Measurements from ENCODE around the gene ABTB2.

ABTB2 gene

GRCh38 chr11:34341931-34342533, 15.8 kb downstream of the ABTB2 start:
- DNase-seq (ENCODE audit: low read depth in 2 of 2) = no peak

GRCh38 chr11:34341096-34341495, 16.7 kb downstream of the ABTB2 start:
- DNase-seq (ENCODE audit: low read depth in 2 of 2) = no peak

DNA sequence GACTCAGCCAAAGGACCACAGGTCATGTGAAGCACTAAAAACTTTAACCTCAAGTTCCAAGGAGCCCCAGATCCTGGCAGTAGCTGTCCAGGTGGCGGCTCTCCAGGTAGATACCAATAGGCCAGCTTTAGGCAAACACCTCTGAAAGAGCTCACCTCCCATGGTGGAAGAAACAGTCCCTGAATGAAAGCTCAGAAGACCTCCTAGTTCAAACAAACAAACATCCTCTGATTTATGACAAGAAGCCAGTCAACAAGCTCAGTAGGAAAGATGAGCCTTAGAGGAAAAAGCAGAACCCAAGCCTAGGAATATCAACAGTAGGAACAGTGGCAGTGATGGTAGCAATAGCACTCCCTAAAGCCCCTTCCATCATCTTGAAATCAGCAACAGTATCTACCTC, 17.2 kb downstream of the ABTB2 start:
- no peak for DNase-seq (ENCODE audit: low read depth in 2 of 2)

DNA sequence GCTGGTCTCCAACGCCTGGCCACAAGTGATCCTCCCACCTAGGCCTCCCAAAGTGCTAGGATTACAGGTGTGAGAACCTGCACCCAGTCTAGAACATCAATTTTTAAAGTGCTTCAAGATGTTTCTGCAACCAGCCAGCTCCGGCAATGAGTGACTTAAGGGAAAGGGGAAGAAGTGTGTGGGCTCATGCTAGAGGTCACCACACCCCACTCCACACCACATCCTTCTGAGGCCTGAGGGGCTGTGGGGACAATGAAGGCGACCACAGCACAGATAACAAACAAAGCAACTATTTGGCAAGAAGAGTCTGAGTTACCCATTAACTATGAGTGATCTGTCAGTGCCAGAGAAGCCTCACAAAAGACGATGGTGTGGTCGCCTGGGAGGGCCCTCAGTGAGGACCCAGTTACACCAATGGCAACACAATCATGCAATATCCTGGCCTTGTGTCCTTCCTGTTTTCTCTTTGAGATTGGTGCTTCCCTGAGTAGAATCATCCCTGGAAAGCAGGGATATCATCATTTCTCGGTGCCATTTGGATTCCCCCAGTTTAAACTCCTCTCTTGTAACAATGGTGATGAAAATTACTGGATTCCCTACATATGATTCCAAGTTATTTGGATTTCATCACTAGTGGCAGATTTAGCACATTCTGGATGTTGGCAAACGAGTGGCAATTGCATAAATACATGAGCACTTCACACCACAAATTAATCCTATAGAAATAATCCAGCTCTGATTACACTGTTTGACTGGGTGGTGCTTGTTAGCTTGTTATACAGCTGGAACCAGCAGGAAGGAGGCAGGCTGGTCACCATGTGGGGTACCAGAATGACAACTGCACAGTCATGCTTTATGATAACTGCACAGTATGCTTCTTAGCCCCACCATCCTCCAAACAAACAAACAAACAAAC, 18.4 kb downstream of the ABTB2 start:
- DNase-seq (ENCODE audit: low read depth in 2 of 2) = no peak

DNA sequence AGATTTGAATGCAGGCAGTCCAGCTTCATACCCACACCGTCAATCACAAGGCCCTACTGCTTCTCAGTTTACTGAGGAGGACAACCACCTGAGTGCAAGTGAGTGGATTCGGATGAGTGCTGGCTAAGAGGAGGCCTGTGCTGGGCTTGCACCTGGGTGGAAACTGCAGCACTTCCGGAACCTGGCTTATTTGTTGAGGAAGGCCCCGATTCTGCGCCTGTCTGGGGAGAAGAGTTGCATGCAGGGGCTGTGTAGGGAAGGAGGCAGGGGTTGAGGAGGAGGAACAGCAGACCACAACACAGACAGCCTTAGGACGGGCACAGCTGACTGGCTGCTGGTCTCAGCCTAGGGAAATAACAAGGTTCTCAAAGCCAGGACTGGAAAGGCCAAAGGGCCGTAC, 20.8 kb downstream of the ABTB2 start:
- DNase-seq (ENCODE audit: low read depth in 2 of 2) = no peak

DNA sequence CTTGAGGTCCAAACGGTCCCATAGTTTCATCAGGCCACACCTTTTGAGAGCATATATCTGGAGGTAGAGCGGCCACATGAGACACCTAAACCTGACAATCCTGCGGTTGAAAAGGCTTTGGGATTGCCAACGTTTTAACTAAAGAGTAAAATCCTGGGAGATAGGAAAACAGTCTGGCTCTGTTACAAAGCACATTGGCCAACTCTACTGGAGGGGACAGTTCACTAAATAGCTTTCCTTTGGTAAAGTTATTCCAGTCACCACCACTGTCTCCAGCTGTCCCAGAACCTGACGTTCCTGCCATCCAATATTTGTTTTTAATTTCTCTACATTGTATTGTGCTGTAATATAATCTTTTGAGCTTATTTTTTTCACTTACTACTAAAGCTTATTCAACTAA, 22.0 kb downstream of the ABTB2 start:
- DNase-seq (ENCODE audit: low read depth in 2 of 2) = no peak

DNA sequence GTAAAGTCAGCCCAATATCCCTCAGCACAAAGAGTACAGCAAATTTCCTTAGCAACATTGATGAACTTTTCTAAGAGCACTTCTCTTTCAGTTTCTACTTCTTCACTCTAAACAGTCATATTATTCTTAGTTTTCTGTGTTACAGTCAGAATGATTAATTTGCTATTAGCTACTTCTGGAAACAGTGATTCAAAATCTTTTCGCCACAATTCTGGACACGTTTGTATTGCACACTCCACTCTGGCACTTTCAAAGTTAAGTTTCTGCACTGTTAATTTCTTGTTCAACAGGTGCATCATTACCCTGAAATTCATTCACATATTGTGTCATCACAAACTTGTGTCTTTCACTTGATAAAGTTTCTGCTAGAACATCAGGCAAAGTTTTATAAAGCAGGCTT, 22.5 kb downstream of the ABTB2 start:
- DNase-seq (ENCODE audit: low read depth in 2 of 2) = no peak

DNA sequence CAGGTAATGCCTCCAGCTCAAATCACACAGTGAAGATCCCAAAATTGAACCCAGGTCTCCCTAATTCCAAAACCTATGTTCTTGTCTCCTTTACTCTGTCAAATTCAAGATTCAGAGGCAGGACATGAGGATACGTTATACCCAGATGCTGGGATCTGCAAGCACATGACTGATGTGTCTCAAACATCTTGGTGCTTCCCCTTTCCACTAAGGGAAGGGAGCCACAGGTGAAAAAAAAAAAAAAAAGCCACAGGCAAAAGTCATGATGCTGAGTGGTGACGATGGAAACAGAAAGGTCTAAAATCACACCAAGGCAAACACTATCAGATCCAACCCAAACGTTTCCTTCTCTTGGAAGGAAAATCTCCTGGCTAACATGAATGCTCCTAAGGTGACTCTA, 24.0 kb downstream of the ABTB2 start:
- no peak for DNase-seq (ENCODE audit: low read depth in 2 of 2)

DNA sequence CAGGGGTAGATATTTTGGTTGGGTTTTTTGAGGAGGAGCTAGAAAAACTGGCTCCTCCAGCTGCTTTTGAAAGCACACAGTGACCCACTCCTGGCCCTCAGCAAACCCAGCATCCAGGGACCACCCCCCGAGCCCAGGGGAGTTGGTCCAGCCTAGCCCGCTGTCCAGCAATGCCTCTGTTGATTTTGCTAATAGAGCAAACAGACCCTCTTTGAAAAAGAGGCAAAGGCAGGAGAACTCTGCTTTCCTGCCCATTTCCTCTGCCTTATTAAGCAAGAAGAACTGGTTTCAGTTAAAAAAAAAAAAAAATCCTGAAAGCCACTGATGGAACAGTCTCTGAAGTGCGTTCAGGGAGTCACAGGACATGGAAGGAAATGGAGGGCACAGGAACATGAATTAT, 25.3 kb downstream of the ABTB2 start:
- no peak for DNase-seq (ENCODE audit: low read depth in 2 of 2)

DNA sequence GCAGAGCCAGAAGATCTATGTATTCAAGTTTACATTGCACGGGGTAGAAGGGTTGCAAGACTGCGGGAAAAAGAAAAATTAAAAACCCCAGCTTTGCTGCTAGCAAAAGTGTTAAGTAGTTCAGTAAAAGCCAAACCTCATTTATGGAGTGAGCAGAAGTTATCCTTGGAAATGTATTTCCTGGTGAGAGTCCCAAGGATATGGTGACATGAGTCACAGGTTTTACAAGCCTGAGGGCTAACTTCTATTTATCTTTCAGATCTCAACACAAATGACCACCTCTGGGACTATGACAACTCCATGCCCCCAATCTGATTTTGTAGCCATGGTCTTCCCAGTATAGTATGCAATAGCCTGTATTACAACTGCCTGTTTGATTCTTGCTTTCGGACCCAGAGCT, 26.1 kb downstream of the ABTB2 start:
- no peak for DNase-seq (ENCODE audit: low read depth in 2 of 2)

DNA sequence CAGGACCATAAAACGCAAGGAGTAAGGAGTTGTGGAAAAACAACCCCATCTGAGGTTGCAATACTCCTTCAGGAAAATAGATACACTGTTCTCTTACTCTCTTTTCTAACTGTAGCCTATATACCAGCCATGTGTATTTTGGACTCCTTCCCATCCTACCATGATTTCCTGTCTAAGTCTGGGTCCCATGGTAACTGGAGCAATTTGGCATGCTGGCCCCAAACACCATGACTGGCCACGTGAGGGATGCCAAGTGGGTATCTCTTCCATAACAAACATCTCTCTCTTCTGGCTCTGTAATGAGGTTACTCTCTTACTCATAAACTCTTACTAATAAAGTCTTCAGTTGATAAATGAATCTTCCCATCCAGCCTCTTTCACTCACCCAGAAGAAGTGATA, 26.5 kb downstream of the ABTB2 start:
- DNase-seq (ENCODE audit: low read depth in 2 of 2) = no peak

- no peak for DNase-seq (ENCODE audit: low read depth in 2 of 2)
These were observed 27.2 kb downstream of the ABTB2 start for GRCh38 chr11:34330653-34331052.

- DNase-seq (ENCODE audit: low read depth in 2 of 2) = no peak
These were observed 27.9 kb downstream of the ABTB2 start for GRCh38 chr11:34329876-34330275.

- DNase-seq (ENCODE audit: low read depth in 2 of 2) = no peak
These were observed 29.2 kb downstream of the ABTB2 start for GRCh38 chr11:34328632-34328910.

DNA sequence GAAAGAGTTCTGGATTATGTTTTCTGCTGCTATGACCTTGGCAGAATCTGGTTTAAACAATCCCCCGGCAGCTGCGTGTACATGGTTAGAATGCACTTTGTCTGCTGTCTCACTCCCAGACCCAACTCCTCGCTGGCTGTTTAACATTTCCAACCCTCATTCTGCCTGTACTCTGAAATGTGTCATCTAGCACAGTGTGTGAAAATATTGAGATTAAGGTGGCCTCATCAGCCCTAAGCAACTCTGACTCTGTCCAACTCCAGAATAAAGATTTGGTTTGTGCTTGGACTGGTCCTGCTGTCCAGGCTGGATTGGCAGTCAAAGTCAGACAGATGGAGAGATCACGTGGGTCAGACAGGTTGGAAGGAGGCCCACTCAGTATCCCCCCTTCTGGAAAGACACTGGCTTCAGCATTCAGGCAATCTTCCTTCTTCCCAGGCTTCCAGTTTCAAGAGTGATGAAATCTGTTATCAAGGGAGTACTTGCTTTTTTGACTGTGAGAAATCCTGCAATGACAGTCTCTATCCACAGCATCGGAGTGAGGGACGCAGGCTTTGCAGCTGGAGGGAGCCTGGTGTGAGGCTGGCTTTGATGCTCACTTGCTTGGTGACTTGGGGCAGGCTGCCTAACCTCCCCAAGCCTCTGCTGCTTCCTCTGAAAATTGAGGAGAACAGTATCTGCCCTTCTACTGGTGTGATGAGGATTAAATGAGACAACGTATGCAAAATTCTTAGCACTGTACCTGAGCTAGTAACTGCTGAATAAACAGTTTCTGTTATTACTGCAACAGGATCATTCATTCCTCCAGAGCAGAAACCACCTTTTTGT, 29.8 kb downstream of the ABTB2 start:
- no peak for DNase-seq (ENCODE audit: low read depth in 2 of 2)

- no peak for DNase-seq (ENCODE audit: low read depth in 2 of 2)
These were observed 33.3 kb downstream of the ABTB2 start for GRCh38 chr11:34324466-34324865.

DNA sequence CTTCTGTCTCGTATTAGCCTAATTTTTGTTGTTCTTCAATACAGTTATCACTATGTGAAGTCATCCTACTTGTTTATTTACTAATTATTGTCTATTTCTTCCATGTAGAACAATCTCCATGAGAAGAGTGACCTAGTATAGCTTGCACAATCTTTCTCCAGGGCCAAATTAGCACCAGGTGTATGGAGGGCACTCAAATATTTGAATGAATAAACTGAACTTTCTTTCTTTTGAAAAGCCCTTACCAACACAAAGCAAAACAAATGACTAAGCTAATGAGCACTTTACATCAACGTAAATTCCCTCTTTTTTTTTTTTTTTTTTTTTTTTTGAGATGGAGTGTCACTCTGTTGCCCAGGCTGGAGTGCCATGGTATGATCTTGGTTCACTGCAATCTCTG, 34.2 kb downstream of the ABTB2 start:
- no peak for DNase-seq (ENCODE audit: low read depth in 2 of 2)

DNA sequence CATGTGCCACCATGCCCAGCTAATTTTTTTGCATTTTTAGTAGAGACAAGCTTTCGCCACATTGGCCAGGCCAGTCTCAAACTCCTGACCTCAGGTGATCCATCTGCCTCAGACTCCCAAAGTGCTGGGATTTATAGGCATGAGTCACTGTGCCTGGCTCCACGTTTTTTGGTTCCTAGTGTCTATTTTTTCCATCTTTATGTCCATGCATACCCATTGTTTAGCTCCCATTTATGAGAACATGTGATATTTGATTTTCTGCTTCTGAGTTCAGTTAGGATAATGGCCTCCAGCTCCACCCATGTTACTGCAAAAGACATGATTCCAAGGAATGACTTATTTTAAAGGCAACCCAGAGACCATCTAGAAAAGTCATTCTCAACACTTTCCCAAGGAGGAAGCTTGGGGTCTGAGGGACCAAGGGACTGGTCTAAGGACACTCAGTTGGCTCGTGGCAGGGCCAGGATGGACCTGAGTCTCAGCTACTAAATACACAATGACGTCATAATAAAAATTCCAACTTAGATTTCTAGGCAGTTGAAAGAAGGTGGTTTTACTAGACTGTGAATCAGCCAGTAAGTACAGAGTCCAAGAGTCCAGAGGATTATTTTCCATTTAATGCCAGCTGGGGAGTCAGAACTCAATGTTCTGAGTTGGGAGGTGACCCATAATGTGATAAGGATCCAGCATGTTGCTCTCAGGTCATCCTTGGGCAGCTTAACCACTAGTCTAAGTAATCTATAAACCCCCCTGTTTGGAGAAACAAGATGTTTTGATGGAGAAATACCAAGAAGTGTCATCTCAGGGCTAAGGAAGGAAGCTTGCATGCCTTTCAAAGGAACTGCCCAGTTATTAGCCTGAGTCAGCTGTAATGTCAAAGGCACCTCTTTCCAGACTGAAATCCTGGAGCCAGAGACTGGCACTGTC, 39.4 kb downstream of the ABTB2 start:
- no peak for DNase-seq (ENCODE audit: low read depth in 2 of 2)

DNA sequence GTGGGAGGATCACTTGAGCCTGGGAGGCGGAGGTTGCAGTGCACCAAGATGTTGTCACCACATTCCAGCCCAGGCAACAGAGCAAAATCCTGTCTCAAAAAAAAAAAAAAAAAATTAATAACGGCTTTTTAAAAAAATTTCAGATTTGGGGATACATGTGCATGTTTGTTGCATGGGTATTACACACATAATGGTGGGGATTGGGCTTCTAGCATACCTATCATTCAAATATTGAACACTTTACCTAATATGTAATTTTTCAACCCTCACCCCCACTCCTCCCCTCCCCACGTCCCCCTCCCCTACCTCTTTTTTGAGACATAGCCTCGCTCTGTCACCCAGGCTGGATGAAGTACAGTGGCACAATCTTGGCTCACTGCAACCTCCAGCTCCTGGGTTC, 40.1 kb downstream of the ABTB2 start:
- no peak for DNase-seq (ENCODE audit: low read depth in 2 of 2)

GRCh38 chr11:34317036-34317360, 40.8 kb downstream of the ABTB2 start:
- no peak for DNase-seq (ENCODE audit: low read depth in 2 of 2)

- no peak for DNase-seq (ENCODE audit: low read depth in 2 of 2)
These were observed 41.3 kb downstream of the ABTB2 start for GRCh38 chr11:34316347-34317035.
